Measurements from ENCODE around the gene SLAMF7.
"Not testable (repeated sequence)": the region's sequence is repeated elsewhere in the genome, so short reads cannot be mapped to it uniquely, and the experiment has no call there.

Gene SLAMF7

GRCh38 chr1:160726498-160727315 lies 12.3 kb upstream of the SLAMF7 start:
- no peak overlapping the region; the same call in 1 of the 2 replicates for H3K4me3 ChIP-seq (ENCODE audit: low read depth, low read length)
- peak; percentile 93 for DNase-seq (ENCODE audit: low read depth)
- TF ChIP-seq, protein P1, sequence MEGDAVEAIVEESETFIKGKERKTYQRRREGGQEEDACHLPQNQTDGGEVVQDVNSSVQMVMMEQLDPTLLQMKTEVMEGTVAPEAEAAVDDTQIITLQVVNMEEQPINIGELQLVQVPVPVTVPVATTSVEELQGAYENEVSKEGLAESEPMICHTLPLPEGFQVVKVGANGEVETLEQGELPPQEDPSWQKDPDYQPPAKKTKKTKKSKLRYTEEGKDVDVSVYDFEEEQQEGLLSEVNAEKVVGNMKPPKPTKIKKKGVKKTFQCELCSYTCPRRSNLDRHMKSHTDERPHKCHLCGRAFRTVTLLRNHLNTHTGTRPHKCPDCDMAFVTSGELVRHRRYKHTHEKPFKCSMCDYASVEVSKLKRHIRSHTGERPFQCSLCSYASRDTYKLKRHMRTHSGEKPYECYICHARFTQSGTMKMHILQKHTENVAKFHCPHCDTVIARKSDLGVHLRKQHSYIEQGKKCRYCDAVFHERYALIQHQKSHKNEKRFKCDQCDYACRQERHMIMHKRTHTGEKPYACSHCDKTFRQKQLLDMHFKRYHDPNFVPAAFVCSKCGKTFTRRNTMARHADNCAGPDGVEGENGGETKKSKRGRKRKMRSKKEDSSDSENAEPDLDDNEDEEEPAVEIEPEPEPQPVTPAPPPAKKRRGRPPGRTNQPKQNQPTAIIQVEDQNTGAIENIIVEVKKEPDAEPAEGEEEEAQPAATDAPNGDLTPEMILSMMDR (IDR thresholded peaks at IDR 0.05; ENCODE audit: insufficient read depth, low read depth, low read length, missing control alignments): peak; percentile 80

- peak; percentile 30 for DNase-seq (ENCODE audit: low read depth)
- TF ChIP-seq, protein P1 (IDR thresholded peaks at IDR 0.05; ENCODE audit: insufficient read depth, low read depth, low read length, missing control alignments): no peak
- no peak overlapping the region for H3K4me3 ChIP-seq (ENCODE audit: low read depth, low read length)
Measured at GRCh38 chr1:160727316-160727640, 11.8 kb upstream of the SLAMF7 start.

- not testable (repeated sequence) for H3K4me3 ChIP-seq (ENCODE audit: low read depth, low read length); DNase-seq (ENCODE audit: low read depth)
Measured at GRCh38 chr1:160731564-160731963, 7.5 kb upstream of the SLAMF7 start.

DNA sequence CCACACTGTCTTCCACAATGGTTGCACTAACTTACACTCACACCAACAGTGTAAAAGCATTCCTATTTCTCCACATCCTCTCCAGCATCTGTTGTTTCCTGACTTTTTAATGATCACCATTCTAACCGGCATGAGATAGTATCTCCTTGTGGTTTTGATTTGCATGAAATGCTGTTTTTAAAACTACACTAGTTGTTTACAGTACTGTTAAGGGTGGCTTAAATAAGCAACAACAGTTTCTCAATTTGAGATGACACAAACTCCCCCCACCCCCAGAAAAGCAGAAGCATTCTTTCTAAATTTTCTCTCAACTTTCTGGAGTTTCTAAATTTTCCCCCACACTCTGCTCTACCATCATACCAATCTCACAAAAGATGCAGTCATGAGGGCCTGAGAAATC lies 7.1 kb upstream of the SLAMF7 start:
- peak; percentile 63 for DNase-seq (ENCODE audit: low read depth)
- no peak overlapping the region for H3K4me3 ChIP-seq (ENCODE audit: low read depth, low read length)
- TF ChIP-seq, protein P1 (IDR thresholded peaks at IDR 0.05; ENCODE audit: insufficient read depth, low read depth, low read length, missing control alignments): no peak

DNA sequence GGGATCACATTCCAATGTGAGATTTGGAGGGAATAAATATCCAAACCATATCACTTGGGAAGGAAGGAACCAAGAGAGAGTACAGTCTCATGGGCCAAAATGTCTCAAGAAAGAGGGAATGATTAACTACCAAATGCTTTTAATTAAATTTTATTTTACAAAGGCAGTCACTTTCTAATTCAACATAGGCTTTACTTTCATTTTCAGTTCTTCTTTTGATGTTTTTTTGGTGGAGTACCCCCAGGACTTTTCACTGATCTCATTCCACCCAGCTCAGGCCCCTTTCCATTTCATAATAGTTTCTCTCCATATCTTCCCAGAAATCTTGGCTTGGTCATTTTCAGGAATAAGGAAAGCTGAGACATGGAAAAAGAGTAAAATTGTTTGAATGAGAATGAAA lies 5.1 kb upstream of the SLAMF7 start:
- DNase-seq (ENCODE audit: low read depth): no peak
- H3K4me3 ChIP-seq (ENCODE audit: low read depth, low read length): no peak overlapping the region
- TF ChIP-seq, protein P1 (IDR thresholded peaks at IDR 0.05; ENCODE audit: insufficient read depth, low read depth, low read length, missing control alignments): no peak

GRCh38 chr1:160734301-160734700 lies 4.7 kb upstream of the SLAMF7 start:
- no peak overlapping the region for H3K4me3 ChIP-seq (ENCODE audit: low read depth, low read length)
- no peak for DNase-seq (ENCODE audit: low read depth)
- TF ChIP-seq, protein P1 (IDR thresholded peaks at IDR 0.05; ENCODE audit: insufficient read depth, low read depth, low read length, missing control alignments): no peak

DNA sequence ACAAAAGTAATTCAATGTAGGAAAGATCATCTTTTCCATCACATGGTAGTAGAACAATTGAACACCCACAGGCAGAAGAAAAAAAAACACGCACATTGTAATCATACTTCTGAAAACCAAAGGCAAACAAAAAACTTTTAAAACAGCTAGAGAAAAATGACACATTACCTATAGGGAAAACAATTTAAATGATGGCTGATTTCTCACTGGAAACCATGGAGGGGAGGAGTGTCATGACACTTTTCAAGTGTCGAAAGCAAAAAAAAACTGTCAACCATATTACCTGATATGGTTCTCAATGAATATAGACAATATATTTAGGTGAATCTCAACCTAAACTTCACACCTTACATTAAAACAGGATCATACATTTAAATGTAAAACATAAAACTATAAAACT lies 776 bp upstream of the SLAMF7 start:
- no peak for DNase-seq (ENCODE audit: low read depth)
- peak overlapping the region; percentile 68 for H3K4me3 ChIP-seq (ENCODE audit: low read depth, low read length)
- TF ChIP-seq, protein P1 (IDR thresholded peaks at IDR 0.05; ENCODE audit: insufficient read depth, low read depth, low read length, missing control alignments): no peak
